ENCODE measurements around the gene TMEFF2.
A peak's percentile ranks its signal among the peaks of the same experiment; 100 is the strongest.
"Not testable (repeated sequence)": the region's sequence is repeated elsewhere in the genome, so short reads cannot be mapped to it uniquely, and the experiment has no call there.

TMEFF2 gene

DNA sequence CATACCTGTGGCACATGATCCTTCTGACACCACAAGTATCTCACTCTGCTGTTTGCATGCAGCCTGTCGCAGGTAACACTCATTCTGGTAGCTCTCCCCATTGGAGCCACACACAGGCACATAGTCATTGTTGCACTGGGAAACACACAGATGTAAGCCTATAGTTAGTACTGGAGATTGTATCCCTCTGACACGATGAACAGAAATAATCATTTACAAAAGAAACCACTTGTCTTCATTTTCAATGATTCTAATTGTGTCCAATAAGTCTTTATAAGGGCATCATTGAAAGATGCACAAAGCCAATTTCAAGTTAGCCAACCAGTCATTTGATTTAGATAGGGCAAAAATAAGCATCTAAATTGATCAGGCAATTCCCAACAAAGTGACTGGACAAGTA is 10.4 kb downstream of the TMEFF2 start:
- DNase-seq (ENCODE audit: low read depth), result no peak

DNA sequence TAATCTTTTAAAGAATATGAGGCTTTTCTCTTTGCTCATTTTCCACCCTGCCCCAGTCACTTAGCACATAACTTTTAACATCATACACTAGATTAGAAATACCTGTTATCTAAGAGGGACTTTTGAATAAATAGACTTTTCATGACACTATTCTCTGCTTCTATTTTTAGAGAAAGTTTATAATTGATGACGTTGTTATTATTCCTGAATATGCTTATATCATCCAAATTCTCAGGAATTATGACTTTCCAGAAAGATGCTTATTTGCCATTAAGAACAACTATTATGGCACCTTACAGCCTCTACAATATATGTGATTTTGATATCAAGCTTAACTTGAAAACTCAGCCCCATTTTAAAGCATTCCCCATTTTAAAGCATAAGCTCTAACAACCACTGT is 11.4 kb downstream of the TMEFF2 start:
- DNase-seq (ENCODE audit: low read depth), result no peak

DNA sequence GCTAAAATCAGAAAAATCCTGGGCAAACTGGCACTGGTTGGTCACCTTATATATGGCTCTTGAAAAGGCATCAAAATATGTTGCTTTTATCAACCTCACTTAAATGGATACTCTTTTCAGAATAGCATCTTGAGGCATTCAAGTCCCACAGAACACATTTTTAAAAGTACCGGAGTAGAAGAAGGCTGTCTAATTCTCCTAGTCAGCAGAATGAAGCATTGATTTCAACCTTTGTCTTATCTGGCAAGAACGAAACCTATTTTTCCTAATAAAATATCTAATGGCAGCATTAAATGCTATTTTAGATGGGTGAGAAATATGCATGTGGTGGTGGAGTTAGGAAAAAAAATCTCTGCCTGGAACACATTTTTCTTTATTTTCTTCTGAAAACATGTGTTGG is 27.8 kb downstream of the TMEFF2 start:
- no peak for DNase-seq (ENCODE audit: low read depth)

DNA sequence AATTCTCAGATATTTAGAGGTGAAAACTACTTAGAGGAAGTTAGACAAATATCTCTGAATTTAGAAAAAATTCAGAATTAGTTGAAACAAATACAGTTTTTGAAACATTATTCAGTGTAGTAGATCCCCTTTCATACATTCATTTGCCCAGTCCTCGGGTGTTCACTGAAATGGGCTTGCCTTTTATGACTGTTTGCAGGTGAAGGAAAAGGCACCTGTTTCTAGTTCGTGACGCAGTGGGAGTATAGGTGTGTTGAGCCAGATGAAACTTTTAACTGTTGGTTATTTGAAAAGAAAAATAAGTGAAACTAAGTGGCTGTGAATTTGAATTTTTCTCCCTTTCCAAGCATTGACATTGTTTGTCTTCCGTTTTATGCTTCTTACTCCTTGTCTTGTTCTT is 28.9 kb downstream of the TMEFF2 start:
- no peak for DNase-seq (ENCODE audit: low read depth)

DNA sequence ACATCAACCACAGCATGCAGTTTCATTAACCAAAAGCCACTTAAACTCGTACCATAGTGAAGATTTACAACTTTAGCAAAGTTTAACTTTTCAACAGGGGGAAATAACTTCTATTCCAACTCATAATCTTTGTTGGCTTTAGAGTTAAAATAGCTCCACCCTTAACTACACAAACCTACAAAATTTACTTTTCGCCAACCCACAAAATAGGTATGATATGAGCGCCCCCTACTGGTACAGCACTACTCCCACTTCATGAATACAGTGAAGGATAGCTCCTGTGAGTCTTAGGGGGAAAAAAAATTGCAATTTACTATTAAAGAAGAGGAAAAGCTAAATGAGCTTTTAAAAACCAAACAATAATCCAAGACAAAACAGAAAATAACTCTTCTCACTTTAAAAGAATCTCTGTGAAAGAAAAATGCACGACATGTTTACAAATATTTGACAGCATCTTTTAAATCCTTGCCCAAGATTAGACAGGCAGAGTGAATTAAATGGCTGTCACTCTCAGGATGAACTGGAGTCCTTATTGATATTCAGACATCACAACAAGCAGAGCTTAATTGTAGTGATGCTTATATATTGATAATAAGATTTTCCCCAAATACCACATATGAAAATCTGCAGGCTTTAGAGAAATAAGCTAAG is 32.2 kb downstream of the TMEFF2 start:
- DNase-seq (ENCODE audit: low read depth), result peak; percentile 70

DNA sequence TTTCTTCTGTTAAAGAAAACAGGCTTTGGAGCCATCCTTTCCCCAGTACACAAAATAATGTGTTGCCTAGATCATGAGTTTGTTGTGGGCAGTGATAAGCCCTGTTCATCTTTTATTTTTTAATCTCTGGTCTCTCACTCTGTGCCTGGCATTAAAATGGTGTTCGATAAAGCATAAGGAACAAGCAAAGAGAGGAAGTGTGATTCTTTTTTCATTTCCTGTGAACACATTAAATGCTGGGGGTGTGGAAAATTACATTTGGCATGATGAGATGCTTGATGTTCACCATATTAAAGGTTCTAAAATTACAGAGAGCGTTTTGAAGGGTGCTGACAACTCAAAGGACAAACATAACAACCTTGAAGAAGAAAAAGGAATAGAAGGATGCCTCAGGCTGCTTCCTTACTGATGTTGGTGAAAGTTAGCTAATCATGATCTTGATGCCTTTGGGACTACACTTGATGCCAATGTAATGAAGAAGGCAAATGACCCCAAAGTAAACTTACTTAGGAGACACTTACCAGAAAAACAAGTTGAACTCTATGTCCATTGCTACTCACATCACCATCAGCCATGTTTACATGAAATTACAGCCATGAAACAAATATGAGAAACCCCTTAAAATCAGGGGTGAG is 33.0 kb downstream of the TMEFF2 start:
- no peak for DNase-seq (ENCODE audit: low read depth)

DNA sequence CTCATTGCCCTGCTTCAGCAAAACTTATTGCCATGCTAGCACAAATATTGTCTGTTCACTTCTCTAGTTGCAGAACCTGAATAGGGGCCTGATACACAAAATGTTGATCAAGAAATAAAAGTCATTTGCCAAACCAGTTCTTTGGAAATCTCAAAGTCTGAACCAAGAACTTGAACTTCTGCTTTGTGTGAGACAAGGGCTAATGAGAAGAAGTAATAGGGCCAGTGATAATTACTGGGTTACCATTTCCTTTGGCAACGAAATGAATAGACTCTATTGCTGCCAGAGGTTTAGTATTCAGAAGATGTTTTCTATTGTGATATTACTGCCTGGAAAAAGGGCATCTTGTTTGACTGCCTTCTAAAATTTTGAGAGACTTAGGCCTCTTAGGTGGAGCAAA is 35.0 kb downstream of the TMEFF2 start:
- DNase-seq (ENCODE audit: low read depth), result no peak

DNA sequence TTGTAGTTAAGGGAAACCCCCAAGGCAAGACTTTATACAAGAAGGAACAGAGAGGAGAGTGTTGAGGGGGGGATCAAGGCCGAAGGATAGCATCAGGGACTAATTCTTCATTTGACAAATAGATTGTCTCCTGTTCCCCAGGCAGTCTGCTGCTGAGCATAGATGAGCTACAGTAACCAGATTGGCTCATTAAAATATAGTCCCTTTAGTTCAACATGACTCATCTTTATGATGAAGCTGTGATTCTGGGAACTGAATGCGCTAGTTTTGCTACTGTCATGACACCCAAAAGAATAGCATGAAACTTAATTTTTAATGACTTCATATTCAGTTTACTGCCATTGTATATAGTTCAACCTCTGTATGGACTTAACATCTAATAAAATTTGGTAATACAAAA is 35.5 kb downstream of the TMEFF2 start:
- DNase-seq (ENCODE audit: low read depth), result no peak

DNA sequence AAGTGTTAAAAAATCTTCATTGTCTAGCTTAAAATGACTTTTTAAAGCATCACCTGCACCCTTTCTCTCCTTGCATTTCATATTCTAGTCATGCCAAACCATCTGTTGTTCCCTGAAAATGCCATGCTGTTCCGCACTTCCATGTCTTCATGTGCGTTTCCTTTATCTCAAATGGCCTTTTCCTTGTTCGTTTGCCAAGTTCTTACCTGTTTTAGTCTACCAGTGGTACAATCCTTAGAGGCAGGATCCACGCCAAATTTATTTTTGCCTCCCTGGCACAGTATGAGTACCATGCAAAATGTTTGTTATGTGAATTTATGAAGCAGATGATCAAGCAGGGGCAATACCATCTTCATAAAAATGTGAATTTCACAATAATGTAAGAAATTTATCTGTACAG is 37.0 kb downstream of the TMEFF2 start:
- no peak for DNase-seq (ENCODE audit: low read depth)

DNA sequence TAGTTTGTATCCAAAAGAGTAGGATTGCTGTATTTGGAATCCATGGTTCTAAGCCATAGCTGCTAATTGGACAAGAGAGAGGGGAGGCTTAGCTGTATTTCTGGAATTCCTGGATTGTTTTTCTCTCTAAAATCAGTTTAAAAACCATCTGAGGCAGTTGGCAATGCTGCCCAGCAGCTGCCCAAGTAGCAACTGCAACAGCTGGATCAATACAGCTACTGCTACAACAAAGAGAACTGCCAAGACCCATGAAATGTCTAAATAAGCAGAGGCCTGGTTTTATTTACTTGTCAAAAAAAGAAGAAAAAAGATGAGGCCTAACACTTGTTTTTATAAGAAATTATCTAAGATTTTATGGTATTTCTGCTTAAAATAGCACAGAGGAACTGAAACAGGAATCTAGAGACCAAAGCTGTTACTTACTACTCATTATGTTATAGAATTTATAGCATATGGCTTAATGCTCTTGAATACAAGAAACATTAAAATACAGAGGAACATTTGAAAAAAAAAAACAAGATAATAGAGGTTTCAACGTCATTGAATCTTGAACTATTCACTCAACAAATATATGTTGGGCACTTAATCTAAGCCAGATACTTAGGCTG is 39.1 kb downstream of the TMEFF2 start:
- no peak for DNase-seq (ENCODE audit: low read depth)

DNA sequence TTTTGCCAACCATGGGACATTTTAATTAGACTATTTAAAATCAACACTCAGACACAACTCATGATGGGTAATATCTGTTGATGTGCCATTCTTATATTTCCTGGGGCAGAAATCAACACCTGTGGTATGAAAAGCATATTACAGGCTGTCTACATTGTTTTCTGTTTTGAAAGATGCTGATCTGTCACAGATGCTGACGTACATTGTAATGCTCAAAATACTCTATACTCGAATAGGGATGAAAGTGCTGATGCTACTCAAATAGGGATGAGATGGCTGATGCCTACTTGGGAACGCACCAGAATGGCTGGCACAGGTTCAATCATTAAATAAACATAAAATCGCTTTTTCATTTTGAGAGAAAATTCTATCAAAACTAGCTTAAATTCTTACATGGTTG is 41.2 kb downstream of the TMEFF2 start:
- no peak for DNase-seq (ENCODE audit: low read depth)

DNA sequence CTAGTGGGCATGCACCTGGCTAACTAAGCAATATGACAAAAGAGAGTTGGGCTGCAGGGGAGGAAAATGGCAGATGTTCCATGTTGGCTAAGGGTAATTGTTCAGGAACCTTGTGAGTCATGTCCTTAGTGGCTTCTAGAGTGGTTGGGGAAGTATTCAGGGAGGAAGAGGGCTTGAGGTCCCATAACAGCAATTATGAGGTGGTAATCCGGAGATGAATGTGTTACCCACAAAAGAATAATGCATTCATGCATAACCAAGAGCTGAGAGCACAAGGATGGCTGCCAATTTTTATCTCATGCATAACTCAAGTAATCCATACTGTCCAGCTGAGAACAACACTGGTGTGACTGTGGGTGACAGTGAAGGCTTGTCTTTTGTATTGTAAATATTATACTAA is 42.9 kb downstream of the TMEFF2 start:
- DNase-seq (ENCODE audit: low read depth), result peak; percentile 75

DNA sequence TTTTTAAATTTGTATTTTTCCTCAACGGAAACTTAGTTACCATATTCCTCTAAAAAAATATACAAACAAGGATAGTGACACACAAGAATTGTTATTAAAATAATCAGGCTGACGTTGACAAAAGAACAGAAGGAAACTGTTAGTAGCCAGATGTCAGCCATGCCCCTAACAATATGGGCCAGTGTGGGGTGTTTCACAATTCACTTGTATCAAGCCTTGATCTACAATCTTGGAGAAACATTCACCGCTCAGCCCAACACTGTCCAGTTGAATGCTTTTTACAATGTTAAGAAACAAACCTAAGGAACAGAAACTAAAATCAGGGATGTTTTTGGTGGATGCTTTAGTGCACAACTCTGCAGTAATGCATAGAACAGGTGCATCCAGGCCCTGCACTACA is 44.6 kb downstream of the TMEFF2 start:
- peak; percentile 10 for DNase-seq (ENCODE audit: low read depth)

DNA sequence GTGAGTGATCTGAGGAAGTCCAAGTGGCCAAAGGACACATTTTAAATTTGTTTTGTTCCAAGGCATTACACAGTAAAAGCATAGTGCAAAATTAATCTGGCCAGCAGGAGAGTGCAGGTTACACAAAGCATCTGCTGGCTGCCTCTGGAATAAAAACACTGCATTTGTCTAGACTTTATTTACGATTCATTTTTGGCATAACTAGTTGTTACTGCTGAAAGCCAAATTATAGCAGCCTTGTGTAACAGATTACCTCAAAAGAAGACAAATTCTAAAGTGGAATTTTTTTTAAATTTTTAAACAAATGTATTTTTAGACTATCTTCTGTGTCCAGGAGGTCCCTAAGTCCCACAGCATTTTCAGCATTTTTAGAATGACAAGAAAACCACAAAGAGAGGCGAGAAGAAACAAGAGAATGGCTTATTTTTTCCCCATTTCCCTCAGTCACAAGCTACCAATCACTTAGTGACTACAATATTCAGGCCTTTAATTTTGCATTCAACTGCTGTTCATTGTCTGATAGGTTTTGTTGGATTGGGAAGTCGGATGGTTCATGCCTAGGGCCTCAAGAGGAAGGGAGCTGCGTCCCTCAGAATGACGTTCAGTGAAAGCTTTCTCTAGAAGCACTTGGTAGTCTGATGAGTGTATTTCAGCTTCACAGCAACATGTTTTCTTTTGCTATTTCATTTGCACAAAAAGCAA is 46.0 kb downstream of the TMEFF2 start:
- peak; percentile 41 for DNase-seq (ENCODE audit: low read depth)

DNA sequence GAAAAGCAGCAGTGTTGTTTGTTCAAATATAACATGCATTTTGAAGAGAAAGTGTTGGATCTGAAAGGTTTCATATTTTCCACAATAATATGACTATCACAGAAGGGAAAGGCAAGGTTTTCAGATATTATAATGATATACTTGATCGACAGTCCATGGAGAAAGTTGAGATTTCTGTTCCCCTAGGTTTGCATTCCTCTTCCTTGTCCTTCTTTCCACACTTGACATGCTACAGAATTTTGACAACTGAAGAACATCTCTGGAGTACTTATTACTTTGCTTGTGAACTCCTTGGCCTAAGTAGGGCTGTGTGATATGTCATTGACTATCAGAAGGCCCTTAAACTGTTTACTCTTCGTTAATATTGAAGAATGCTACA is 46.5 kb downstream of the TMEFF2 start:
- no peak for DNase-seq (ENCODE audit: low read depth)

DNA sequence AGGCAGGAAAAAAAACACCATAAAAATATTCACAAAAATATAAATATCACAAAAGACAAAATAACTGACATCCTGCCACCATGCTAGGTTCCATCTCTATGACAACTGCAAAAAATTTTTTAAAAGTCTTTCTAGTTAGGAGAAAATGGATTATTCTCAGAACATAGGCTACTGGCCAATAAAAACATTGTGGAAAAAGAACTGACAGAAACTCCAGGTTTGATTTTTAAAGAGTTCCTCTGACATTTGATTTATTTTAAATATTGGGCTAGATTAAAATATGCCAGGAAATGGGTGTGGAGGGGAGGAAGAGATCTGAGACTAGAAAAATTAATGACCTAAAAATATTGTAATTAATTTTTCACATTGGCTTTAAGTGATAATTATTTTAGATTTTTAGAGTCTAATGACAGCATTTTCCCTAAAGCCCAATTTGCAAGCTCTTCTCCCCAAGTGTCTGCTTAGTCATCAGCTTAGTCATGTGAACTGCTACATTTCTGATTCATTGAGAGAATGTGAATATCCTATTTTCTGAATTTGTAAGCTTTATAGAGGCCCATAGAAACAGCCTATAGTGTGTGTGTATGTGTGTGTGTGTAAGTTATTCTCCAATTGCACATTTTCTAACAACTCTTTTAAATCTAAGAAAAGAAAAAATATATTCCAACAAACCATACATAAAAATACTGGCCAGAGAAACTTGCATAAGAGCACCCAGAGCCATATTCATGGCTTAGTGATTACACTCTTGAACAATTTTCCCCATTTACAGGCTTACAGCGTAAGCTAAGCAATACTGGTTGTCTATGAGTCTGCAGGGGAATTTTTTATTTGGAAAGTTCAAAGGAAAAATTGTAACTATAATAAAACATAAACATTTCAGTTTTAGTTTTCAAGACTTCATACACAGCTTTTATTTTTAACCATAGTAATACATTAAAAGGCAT is 48.4 kb downstream of the TMEFF2 start:
- DNase-seq (ENCODE audit: low read depth), result peak; percentile 82

DNA sequence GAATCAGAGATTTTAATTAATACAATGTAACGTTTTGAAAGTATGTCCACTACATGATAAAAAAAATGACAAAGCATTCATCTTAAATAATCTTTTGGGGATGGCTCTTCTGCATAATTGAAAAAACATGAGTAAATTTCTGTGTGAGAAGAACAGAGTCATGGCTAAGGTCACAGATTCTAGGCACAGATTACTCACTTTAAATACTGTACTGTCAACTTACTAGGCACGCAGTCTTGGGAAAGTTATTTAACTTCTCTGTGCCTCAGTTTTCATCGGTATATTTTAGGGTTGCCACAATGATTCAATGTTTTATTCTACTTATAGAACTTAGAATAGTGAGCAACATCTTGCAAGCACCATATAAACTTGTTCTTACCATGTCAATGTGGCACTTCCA is 49.2 kb downstream of the TMEFF2 start:
- no peak for DNase-seq (ENCODE audit: low read depth)

DNA sequence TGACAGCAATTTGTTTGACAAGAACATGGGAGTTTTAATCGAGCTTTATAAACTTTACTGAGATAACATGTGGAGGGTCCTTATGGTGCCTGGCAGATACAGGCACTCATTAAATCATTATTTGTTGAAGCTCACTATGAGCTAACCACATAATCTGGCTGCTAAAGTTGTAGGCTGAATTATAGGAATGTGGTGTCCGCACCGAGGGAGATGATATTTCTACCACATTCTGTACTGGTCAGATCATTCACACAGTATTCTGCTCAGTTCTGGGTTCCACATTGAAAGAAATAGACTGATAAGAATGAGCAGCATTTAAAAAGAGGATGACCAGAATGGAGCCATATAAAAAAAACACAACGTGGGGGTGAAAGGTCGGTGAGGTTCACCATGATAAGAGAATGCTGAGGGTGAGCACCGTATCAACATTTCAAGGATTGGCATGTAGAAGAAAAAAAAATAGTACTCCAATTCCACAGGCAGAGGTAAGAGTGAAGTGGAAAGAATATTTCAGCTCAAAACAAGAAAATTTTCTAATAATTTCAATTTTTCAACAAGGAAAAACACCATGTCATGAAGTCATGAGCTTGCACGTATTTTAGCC is 54.4 kb downstream of the TMEFF2 start:
- no peak for DNase-seq (ENCODE audit: low read depth)

DNA sequence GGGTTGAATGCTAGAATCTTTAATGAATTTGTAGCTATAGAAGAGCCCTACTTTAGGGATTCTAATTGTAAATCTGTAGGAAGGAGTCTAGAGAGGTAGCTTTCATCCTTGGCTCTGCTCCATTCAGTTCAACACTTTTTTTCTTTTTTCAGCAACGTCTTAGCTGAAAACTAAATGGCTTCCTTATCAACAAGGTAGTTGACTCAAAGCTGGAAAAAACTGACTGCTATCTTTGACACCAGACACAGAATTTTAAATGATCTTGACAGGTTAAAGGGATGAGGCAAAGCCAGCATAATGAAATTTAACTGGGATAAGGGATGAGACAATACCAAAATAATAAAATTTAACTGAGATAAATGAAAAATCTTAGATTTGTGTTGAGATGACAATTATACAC is 54.9 kb downstream of the TMEFF2 start:
- DNase-seq (ENCODE audit: low read depth), result no peak

DNA sequence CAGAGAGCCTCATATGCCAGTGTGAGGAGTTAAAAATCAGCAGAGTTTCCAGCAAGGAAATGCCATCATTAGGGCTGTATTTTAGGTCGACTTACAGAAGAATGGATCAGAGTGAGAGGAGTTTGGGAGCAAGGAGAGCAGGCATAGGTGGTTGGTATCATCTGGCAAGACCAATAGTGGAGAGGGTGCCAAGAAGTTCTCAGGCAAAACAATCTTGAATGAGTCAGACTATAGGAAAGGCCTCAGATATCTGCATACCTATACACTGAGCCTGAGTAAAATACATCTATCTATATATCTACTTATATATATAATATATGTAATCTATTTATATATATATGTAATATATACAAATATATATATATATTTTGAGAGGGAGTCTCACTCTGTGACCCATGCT is 57.3 kb downstream of the TMEFF2 start:
- DNase-seq (ENCODE audit: low read depth), result no peak

DNA sequence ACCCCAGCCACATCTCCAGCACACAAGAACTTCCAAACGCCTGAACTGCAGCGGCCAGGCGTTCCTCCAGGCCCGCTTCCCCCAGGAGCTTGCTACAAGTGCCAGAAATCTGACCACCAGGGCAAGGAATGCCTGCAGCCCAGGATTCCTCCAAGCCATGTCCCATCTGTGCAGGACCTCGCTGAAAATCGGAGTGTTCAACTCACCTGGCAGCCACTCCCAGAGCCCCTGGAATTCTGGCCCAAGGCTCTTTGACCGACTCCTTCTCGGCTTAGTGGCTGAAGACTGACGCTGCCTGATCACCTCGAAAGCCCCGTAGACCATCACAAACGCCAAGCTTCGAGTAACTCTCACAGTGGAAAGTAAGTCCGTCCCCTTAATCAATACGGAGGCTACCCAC is 62.1 kb downstream of the TMEFF2 start:
- DNase-seq (ENCODE audit: low read depth), result not testable (repeated sequence)

DNA sequence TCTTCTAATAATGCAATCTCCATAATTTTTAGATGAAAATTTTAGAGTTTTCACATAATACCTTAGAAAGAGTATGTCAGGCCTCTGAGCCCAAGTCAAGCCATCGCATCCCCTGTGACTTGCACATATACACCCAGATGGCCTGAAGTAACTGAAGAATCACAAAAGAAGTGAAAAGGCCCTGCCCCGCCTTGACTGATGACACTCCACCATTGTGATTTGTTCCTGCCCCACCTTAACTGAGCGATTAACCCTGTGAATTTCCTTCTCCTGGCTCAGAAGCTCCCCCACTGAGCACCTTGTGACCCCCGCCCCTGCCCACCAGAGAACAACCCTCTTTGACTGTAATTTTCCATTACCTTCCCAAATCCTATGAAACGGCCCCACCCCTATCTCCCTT is 64.4 kb downstream of the TMEFF2 start:
- DNase-seq (ENCODE audit: low read depth), result not testable (repeated sequence)
